ENCODE results near the gene BRIP1.

BRIP1 gene

GRCh38 chr17:61709567-61709966, 153.8 kb downstream of the BRIP1 start:
- no peaks in the 10 kb centered on the region for H3K4me1 Mint-ChIP-seq
- no peak overlapping the region for H3K4me3 Mint-ChIP-seq
- H3K9me3 Mint-ChIP-seq, result peaks cover 18 to 19% of the 10 kb centered on the region in 2 donors
- no peak overlapping the region for H3K27ac Mint-ChIP-seq
- ATAC-seq, result no peak
- H3K27me3 Mint-ChIP-seq, result no peaks in the 10 kb centered on the region
- no peak for DNase-seq

- Mint-ChIP-seq H3K4me1 (no peaks in the 10 kb centered on the region), H3K4me3 (no peak overlapping the region), H3K27ac (no peak overlapping the region), H3K9me3 (peaks cover 43 to 57% of the 10 kb centered on the region in 2 donors), H3K27me3 (no peaks in the 10 kb centered on the region)
- no peak for DNase-seq
- no peak for ATAC-seq
Measured at GRCh38 chr17:61704935-61705449, 158.3 kb downstream of the BRIP1 start.

GRCh38 chr17:61702450-61702849, 160.9 kb downstream of the BRIP1 start:
- no peak for DNase-seq
- H3K4me3 Mint-ChIP-seq, result no peak overlapping the region
- H3K4me1 Mint-ChIP-seq, result no peaks in the 10 kb centered on the region
- H3K9me3 Mint-ChIP-seq, result peaks cover 44 to 74% of the 10 kb centered on the region in 2 donors
- no peak for ATAC-seq
- H3K27ac Mint-ChIP-seq, result no peak overlapping the region
- no peaks in the 10 kb centered on the region for H3K27me3 Mint-ChIP-seq

- peaks cover 46 to 79% of the 10 kb centered on the region in 2 donors for H3K9me3 Mint-ChIP-seq
- no peak overlapping the region for H3K27ac Mint-ChIP-seq
- ATAC-seq (no peak), DNase-seq (no peak)
- H3K4me3 Mint-ChIP-seq, result no peak overlapping the region
- H3K27me3 Mint-ChIP-seq, result no peaks in the 10 kb centered on the region
- no peaks in the 10 kb centered on the region for H3K4me1 Mint-ChIP-seq
Measured at GRCh38 chr17:61701978-61702377, 161.3 kb downstream of the BRIP1 start.

DNA sequence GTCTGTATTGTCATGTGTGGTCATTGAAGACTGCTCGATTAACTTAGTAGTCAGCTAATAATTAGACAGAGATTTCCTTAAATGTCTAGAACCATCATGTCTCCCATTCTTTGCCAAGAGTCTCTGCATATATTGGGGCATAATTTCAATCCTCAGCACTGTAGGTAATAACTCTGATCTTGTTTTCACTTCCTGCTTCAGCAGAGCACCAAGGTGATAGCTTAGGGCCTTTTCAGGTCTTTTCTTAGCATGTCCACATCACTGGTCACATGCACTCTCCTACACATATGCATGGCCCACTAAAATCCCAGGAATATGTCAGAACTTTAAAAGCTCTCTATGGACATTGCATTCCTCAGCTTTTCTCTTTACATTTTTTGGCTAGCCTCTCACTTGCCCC, 162.0 kb downstream of the BRIP1 start:
- Mint-ChIP-seq H3K27ac (no peak overlapping the region), H3K4me1 (no peaks in the 10 kb centered on the region), H3K27me3 (no peaks in the 10 kb centered on the region), H3K9me3 (peaks cover 42 to 74% of the 10 kb centered on the region in 2 donors), H3K4me3 (no peak overlapping the region)
- ATAC-seq (no peak), DNase-seq (no peak)

GRCh38 chr17:61700252-61700651, 163.1 kb downstream of the BRIP1 start:
- no peaks in the 10 kb centered on the region for H3K27me3 Mint-ChIP-seq
- H3K9me3 Mint-ChIP-seq, result peaks cover 41 to 66% of the 10 kb centered on the region in 2 donors
- DNase-seq (no peak), ATAC-seq (no peak)
- H3K4me3 Mint-ChIP-seq, result no peak overlapping the region
- H3K27ac Mint-ChIP-seq, result no peak overlapping the region
- H3K4me1 Mint-ChIP-seq, result no peaks in the 10 kb centered on the region

- DNase-seq (no peak), ATAC-seq (no peak)
- H3K4me3 Mint-ChIP-seq, result no peak overlapping the region
- no peaks in the 10 kb centered on the region for H3K4me1 Mint-ChIP-seq
- H3K27ac Mint-ChIP-seq, result no peak overlapping the region
- H3K27me3 Mint-ChIP-seq, result no peaks in the 10 kb centered on the region
- peaks cover 36 to 60% of the 10 kb centered on the region in 2 donors for H3K9me3 Mint-ChIP-seq
Measured at GRCh38 chr17:61699694-61700093, 163.6 kb downstream of the BRIP1 start.

GRCh38 chr17:61699032-61699431, 164.3 kb downstream of the BRIP1 start:
- no peak for ATAC-seq
- peaks cover 32 to 60% of the 10 kb centered on the region in 2 donors for H3K9me3 Mint-ChIP-seq
- H3K27ac Mint-ChIP-seq, result no peak overlapping the region
- H3K4me1 Mint-ChIP-seq, result no peaks in the 10 kb centered on the region
- H3K27me3 Mint-ChIP-seq, result no peaks in the 10 kb centered on the region
- no peak overlapping the region for H3K4me3 Mint-ChIP-seq
- no peak for DNase-seq

- ATAC-seq (no peak), DNase-seq (no peak)
- no peak overlapping the region for H3K4me3 Mint-ChIP-seq
- no peak overlapping the region for H3K27ac Mint-ChIP-seq
- H3K9me3 Mint-ChIP-seq, result peaks cover 32 to 53% of the 10 kb centered on the region in 2 donors
- no peaks in the 10 kb centered on the region for H3K4me1 Mint-ChIP-seq
- H3K27me3 Mint-ChIP-seq, result no peaks in the 10 kb centered on the region
Measured at GRCh38 chr17:61698244-61698643, 165.1 kb downstream of the BRIP1 start.

DNA sequence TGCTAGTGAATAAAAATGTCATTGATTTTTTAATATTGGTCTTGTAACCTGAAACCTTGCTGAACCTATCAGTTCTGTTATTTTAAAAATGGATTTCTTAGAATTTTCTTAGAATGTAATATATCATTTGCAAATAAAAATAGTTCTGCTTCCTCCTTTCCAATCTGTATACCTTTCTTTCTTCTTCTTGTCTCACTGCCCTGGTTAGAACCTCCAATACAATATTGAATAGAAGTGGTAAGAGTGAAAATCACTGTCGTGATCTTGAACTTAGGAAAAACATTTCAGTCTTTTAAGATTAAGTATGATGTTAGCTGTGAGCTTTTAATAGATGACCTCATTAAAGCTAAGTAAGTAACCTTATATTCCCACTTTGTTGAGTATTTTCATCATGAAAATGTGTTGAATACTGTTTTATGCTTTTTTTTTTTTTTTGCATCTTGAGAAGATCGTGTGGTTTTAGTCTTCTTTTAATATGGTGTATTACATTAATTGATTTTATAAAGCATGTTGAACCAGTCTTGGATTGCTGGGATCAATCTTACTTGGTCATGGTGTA, 167.5 kb downstream of the BRIP1 start:
- ATAC-seq (no peak), DNase-seq (no peak)
- Mint-ChIP-seq H3K4me1 (no peaks in the 10 kb centered on the region), H3K27me3 (no peaks in the 10 kb centered on the region), H3K9me3 (peaks cover 17 to 31% of the 10 kb centered on the region in 2 donors), H3K27ac (no peak overlapping the region), H3K4me3 (no peak overlapping the region)

DNA sequence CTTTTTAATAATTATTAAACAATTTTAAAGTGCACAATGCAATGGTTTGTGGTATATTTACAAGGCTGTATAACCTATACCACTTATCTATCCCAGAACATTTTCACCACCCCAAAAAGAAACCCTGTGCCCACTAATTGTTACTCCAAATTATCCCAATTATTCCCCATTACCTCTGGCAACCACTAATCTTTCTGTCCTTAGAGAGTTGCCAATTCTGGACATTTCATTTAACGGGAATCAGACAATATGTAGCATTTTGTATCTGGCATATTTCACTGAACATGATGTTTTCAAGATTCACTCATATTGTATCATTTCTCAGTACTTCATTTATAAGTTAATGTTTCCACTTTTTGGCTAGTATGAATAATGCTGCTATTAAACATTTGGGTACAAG, 169.2 kb downstream of the BRIP1 start:
- Mint-ChIP-seq H3K4me1 (no peaks in the 10 kb centered on the region), H3K9me3 (peaks cover 10 to 15% of the 10 kb centered on the region in 2 donors), H3K27me3 (no peaks in the 10 kb centered on the region), H3K4me3 (no peak overlapping the region), H3K27ac (no peak overlapping the region)
- DNase-seq, result no peak
- ATAC-seq, result no peak

DNA sequence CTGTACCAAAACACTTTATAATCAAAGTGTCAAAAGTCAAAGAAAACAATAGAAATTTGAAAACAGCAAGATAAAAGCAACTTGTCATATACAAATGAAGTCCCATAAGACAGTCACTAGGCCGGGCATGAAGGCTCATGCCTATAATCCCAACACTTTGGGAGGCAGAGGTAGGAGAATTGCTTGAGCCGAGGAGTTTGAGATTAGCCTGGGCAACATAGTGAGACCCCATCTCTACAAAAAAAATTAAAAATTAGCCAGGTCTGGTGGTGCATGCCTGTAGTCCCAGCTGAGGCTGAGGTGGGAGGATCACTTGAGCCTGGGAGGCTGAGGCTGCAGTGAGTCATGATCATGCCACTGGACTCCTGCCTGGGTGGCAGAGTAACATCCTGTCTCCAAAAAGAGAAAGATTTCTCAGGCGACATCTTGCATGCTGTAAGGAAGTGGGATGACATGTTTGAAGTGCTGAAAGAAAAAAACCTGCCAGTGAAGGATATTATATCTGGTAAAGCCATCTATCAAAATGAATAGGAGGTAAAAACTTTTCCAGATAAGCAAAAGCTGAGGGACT, 173.6 kb downstream of the BRIP1 start:
- Mint-ChIP-seq H3K4me1 (no peaks in the 10 kb centered on the region), H3K27me3 (no peaks in the 10 kb centered on the region), H3K9me3 (no peaks in the 10 kb centered on the region), H3K27ac (no peak overlapping the region), H3K4me3 (no peak overlapping the region)
- DNase-seq (no peak), ATAC-seq (no peak)

GRCh38 chr17:61687769-61688168, 175.6 kb downstream of the BRIP1 start:
- DNase-seq (no peak), ATAC-seq (no peak)
- no peak overlapping the region for H3K27ac Mint-ChIP-seq
- H3K4me3 Mint-ChIP-seq, result no peak overlapping the region
- H3K9me3 Mint-ChIP-seq, result no peaks in the 10 kb centered on the region
- H3K4me1 Mint-ChIP-seq, result no peaks in the 10 kb centered on the region
- H3K27me3 Mint-ChIP-seq, result no peaks in the 10 kb centered on the region

GRCh38 chr17:61686113-61686512, 177.2 kb downstream of the BRIP1 start:
- H3K4me3 Mint-ChIP-seq, result no peak overlapping the region
- no peaks in the 10 kb centered on the region for H3K4me1 Mint-ChIP-seq
- no peak for DNase-seq
- H3K27me3 Mint-ChIP-seq, result no peaks in the 10 kb centered on the region
- no peaks in the 10 kb centered on the region for H3K9me3 Mint-ChIP-seq
- no peak overlapping the region for H3K27ac Mint-ChIP-seq
- no peak for ATAC-seq

- DNase-seq (no peak), ATAC-seq (no peak)
- no peaks in the 10 kb centered on the region for H3K9me3 Mint-ChIP-seq
- no peak overlapping the region for H3K4me3 Mint-ChIP-seq
- H3K27me3 Mint-ChIP-seq, result no peaks in the 10 kb centered on the region
- H3K4me1 Mint-ChIP-seq, result no peaks in the 10 kb centered on the region
- no peak overlapping the region for H3K27ac Mint-ChIP-seq
Measured at GRCh38 chr17:61684818-61685217, 178.5 kb downstream of the BRIP1 start.

- H3K9me3 Mint-ChIP-seq, result no peaks in the 10 kb centered on the region
Measured at GRCh38 chr17:61684172-61684571, 179.2 kb downstream of the BRIP1 start.

DNA sequence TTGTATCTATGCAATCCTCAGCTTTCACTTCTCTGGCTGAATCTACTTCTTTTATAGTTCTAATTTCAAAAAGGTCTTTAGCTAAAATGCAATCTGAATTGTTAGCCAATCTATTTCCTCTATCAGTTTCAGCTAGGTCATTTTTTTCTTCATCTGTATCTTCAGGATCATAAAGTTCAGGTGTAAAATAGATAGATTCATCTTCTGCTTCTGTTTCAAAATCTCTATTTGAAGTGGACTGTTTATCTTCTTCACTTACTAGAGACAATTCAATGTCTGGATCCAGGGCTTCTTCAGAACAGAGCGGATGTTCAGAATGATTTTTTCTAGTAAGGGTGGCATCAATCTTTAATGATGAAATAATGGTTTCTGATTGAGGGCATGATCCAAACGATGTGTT, 179.9 kb downstream of the BRIP1 start:
- H3K27ac Mint-ChIP-seq, result no peak overlapping the region
- H3K27me3 Mint-ChIP-seq, result no peaks in the 10 kb centered on the region

More at GRCh38 chr17:61684172-61684571, 179.2 kb downstream of the BRIP1 start:
- no peak for ATAC-seq
- H3K4me3 Mint-ChIP-seq, result no peak overlapping the region
- no peak for DNase-seq
- no peaks in the 10 kb centered on the region for H3K27me3 Mint-ChIP-seq
- no peaks in the 10 kb centered on the region for H3K4me1 Mint-ChIP-seq
- H3K27ac Mint-ChIP-seq, result no peak overlapping the region

More for the DNA sequence above, 179.9 kb downstream of the BRIP1 start:
- H3K4me3 Mint-ChIP-seq, result no peak overlapping the region
- no peaks in the 10 kb centered on the region for H3K4me1 Mint-ChIP-seq
- ATAC-seq, result no peak
- H3K9me3 Mint-ChIP-seq, result no peaks in the 10 kb centered on the region
- no peak for DNase-seq
